ENCODE measurements around the gene ARL2BP. TPM values are rescaled to one million over a fixed set of nuclear protein-coding genes. Genes with fewer than 3 reads are reported as not detected.
A peak's percentile ranks its signal among the peaks of the same experiment; 100 is the strongest.
"Not testable (repeated sequence)": the region's sequence is repeated elsewhere in the genome, so short reads cannot be mapped to it uniquely, and the experiment has no call there.

The ARL2BP gene
- total RNA-seq: 61.8 and 67.4 TPM in 2 replicates
- long read RNA-seq, transcript ARL2BP-201 (6 exons, 2,130 nt): major isoform, 216 of 255 reads
- long read RNA-seq, partial matches to known transcripts: 14 of 255 reads
- long read RNA-seq, other reads (novel, unspliced or antisense): 22 of 255 reads

GRCh38 chr16:57244767-57245471 is at the start of gene ARL2BP:
Gene ARL2BP (plus strand): TSS chr16:57245259. CDS start chr16:57245368, 109 bp downstream.
- DNase-seq (ENCODE audit: extremely low spot score, unreplicated experiment): peak; percentile 99
- peak; percentile 15 for TF ChIP-seq CTCF (IDR thresholded peaks at IDR 0.05)
- Mint-ChIP-seq H3K27ac (ENCODE audit: unreplicated experiment) (peak within 1 kb of the TSS; percentile 98), H3K9me3 (ENCODE audit: unreplicated experiment) (no peaks in the 10 kb centered on the region), H3K36me3 (ENCODE audit: unreplicated experiment) (peaks cover 19% of the 10 kb centered on the region), H3K4me1 (ENCODE audit: unreplicated experiment) (peaks cover 17% of the 10 kb centered on the region), H3K27me3 (ENCODE audit: unreplicated experiment) (no peaks in the 10 kb centered on the region), H3K4me3 (ENCODE audit: unreplicated experiment) (peak within 1 kb of the TSS; percentile 85)

GRCh38 chr16:57196286-57196685 is 48.8 kb upstream of the ARL2BP start:
- DNase-seq (ENCODE audit: extremely low spot score, unreplicated experiment): no peak
- Mint-ChIP-seq H3K36me3 (ENCODE audit: unreplicated experiment) (peaks cover 3% of the 10 kb centered on the region), H3K27ac (ENCODE audit: unreplicated experiment) (peak overlapping the region; percentile 73), H3K27me3 (ENCODE audit: unreplicated experiment) (no peaks in the 10 kb centered on the region), H3K4me1 (ENCODE audit: unreplicated experiment) (peaks cover 60% of the 10 kb centered on the region), H3K4me3 (ENCODE audit: unreplicated experiment) (no peak overlapping the region), H3K9me3 (ENCODE audit: unreplicated experiment) (no peaks in the 10 kb centered on the region)
- no peak for TF ChIP-seq CTCF (IDR thresholded peaks at IDR 0.05)

GRCh38 chr16:57196753-57197152 is 48.3 kb upstream of the ARL2BP start:
- no peak overlapping the region for H3K4me3 Mint-ChIP-seq (ENCODE audit: unreplicated experiment)
- peaks cover 55% of the 10 kb centered on the region for H3K4me1 Mint-ChIP-seq (ENCODE audit: unreplicated experiment)
- H3K27ac Mint-ChIP-seq (ENCODE audit: unreplicated experiment): peak overlapping the region; percentile 32
- H3K36me3 Mint-ChIP-seq (ENCODE audit: unreplicated experiment): peaks cover 3% of the 10 kb centered on the region
- TF ChIP-seq CTCF (IDR thresholded peaks at IDR 0.05): no peak
- no peak for DNase-seq (ENCODE audit: extremely low spot score, unreplicated experiment)
- no peaks in the 10 kb centered on the region for H3K9me3 Mint-ChIP-seq (ENCODE audit: unreplicated experiment)
- no peaks in the 10 kb centered on the region for H3K27me3 Mint-ChIP-seq (ENCODE audit: unreplicated experiment)

- not testable (repeated sequence) for H3K36me3 Mint-ChIP-seq (ENCODE audit: unreplicated experiment); DNase-seq (ENCODE audit: extremely low spot score, unreplicated experiment); H3K4me3 Mint-ChIP-seq (ENCODE audit: unreplicated experiment); H3K27me3 Mint-ChIP-seq (ENCODE audit: unreplicated experiment); H3K9me3 Mint-ChIP-seq (ENCODE audit: unreplicated experiment); H3K27ac Mint-ChIP-seq (ENCODE audit: unreplicated experiment)
- peaks cover 22% of the 10 kb centered on the region for H3K4me1 Mint-ChIP-seq (ENCODE audit: unreplicated experiment)
Observed at GRCh38 chr16:57200321-57200720, 44.7 kb upstream of the ARL2BP start.

GRCh38 chr16:57200926-57201325 is 44.1 kb upstream of the ARL2BP start:
- H3K27me3 Mint-ChIP-seq (ENCODE audit: unreplicated experiment); H3K9me3 Mint-ChIP-seq (ENCODE audit: unreplicated experiment); H3K27ac Mint-ChIP-seq (ENCODE audit: unreplicated experiment); H3K4me3 Mint-ChIP-seq (ENCODE audit: unreplicated experiment); DNase-seq (ENCODE audit: extremely low spot score, unreplicated experiment): not testable (repeated sequence)
- H3K4me1 Mint-ChIP-seq (ENCODE audit: unreplicated experiment): peaks cover 22% of the 10 kb centered on the region
- peaks cover 14% of the 10 kb centered on the region for H3K36me3 Mint-ChIP-seq (ENCODE audit: unreplicated experiment)

- TF ChIP-seq CTCF (IDR thresholded peaks at IDR 0.05): no peak
- H3K27ac Mint-ChIP-seq (ENCODE audit: unreplicated experiment): no peak overlapping the region
- H3K9me3 Mint-ChIP-seq (ENCODE audit: unreplicated experiment): no peaks in the 10 kb centered on the region
- no peak overlapping the region for H3K4me3 Mint-ChIP-seq (ENCODE audit: unreplicated experiment)
- peaks cover 19% of the 10 kb centered on the region for H3K36me3 Mint-ChIP-seq (ENCODE audit: unreplicated experiment)
- no peak for DNase-seq (ENCODE audit: extremely low spot score, unreplicated experiment)
- no peaks in the 10 kb centered on the region for H3K27me3 Mint-ChIP-seq (ENCODE audit: unreplicated experiment)
- H3K4me1 Mint-ChIP-seq (ENCODE audit: unreplicated experiment): peaks cover 9% of the 10 kb centered on the region
Observed at GRCh38 chr16:57202095-57202886, 42.8 kb upstream of the ARL2BP start.
